Right atrium auricular region (tissue), 2 donors: ENCODE results near the gene AAK1. TPM values are rescaled to one million over a fixed set of nuclear protein-coding genes. Genes with fewer than 3 reads are reported as not detected.
A peak's percentile ranks its signal among the peaks of the same experiment; 100 is the strongest.

Experiments
- DNase-seq: peaks from one replicate; pipeline ENCODE4 v3.0.0-alpha.2; 2019; ENCODE audit warnings: low spot score
- H3K27ac ChIP-seq, 2 donors: fragments of 200-600 bp; sonication (generic); 1 replicate in 1 of 2; 2 replicates in 1 of 2; pipeline ENCODE4 v1.5.1; 2016 to 2019
- H3K27me3 ChIP-seq, 2 donors: fragments of 200-600 bp; sonication (generic); one replicate each; pipeline versions ENCODE4 v1.5.1 to v1.6.0; 2017 to 2019
- H3K36me3 ChIP-seq: fragments of 200-600 bp; sonication (generic); one replicate; pipeline ENCODE4 v1.5.1; 2016
- H3K4me1 ChIP-seq, 2 donors: fragments of 200-600 bp; sonication (generic); one replicate each; pipeline versions ENCODE4 v1.5.1 to v1.6.0; 2017 to 2019
- H3K4me3 ChIP-seq, 2 donors: fragments of 200-600 bp; sonication (generic); 1 replicate in 1 of 2; 2 replicates in 1 of 2; pipeline ENCODE4 v1.5.1; 2017 to 2019; ENCODE audit warnings: mild to moderate bottlenecking in 1 of 2, moderate library complexity in 1 of 2
- H3K9me3 ChIP-seq, 2 donors: fragments of 200-600 bp; sonication (generic); one replicate each; pipeline ENCODE4 v1.5.1; 2019
- total RNA-seq, 2 donors: library from RNA; depleted of rRNA; stranded (reverse); fragments of >200 nt; gene quantifications; one replicate each; pipeline ENCODE4 v1.1.0, GENCODE V29; 2016
- TF ChIP-seq, protein P1 (sequence below), 2 donors: fragments of 200-600 bp; sonication (generic); IDR thresholded peaks; one replicate each; pipeline ENCODE4 v1.5.1; 2019; ENCODE audit warnings: antibody characterized with exemption in 2 of 2

The AAK1 gene
- total RNA-seq, 2 donors from 2014 or later = 50.4 to 62.6 TPM

DNA sequence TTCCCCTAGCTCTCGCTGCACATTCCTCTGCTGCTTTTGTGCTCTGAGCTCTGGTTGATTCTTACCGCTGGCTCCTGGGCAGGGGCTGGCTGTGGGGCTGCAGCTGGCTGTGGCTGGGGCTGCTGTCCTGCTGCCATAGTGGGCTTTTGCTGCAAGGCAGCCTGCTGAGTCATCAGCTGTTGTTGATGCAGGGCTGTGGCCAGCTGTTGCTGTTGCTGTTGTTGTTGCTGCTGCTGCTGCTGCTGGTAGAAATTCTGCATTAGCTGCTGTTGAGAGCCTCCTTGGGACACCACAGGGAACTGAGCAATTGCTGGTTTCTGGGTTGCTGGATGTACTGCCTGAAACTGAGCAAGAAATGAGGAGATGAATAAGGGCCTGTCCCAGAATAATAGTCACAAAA lies 129.1 kb downstream of the AAK1 start:
- Histone ChIP-seq H3K36me3 (peaks cover 73% of the 10 kb centered on the region), H3K4me1 (peaks cover 0 to 22% of the 10 kb centered on the region in 2 donors), H3K9me3 (no peaks in the 10 kb centered on the region), H3K27ac (no peak overlapping the region), H3K27me3 (no peaks in the 10 kb centered on the region), H3K4me3 (no peak overlapping the region)
- DNase-seq = no peak
- TF ChIP-seq, protein P1, sequence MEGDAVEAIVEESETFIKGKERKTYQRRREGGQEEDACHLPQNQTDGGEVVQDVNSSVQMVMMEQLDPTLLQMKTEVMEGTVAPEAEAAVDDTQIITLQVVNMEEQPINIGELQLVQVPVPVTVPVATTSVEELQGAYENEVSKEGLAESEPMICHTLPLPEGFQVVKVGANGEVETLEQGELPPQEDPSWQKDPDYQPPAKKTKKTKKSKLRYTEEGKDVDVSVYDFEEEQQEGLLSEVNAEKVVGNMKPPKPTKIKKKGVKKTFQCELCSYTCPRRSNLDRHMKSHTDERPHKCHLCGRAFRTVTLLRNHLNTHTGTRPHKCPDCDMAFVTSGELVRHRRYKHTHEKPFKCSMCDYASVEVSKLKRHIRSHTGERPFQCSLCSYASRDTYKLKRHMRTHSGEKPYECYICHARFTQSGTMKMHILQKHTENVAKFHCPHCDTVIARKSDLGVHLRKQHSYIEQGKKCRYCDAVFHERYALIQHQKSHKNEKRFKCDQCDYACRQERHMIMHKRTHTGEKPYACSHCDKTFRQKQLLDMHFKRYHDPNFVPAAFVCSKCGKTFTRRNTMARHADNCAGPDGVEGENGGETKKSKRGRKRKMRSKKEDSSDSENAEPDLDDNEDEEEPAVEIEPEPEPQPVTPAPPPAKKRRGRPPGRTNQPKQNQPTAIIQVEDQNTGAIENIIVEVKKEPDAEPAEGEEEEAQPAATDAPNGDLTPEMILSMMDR (IDR thresholded peaks at IDR 0.05) = no peak

GRCh38 chr2:69512446-69512845 lies 131.1 kb downstream of the AAK1 start:
- Histone ChIP-seq H3K36me3 (peaks cover 69% of the 10 kb centered on the region), H3K9me3 (no peaks in the 10 kb centered on the region), H3K4me1 (peaks cover 0 to 22% of the 10 kb centered on the region in 2 donors), H3K4me3 (no peak overlapping the region), H3K27me3 (no peaks in the 10 kb centered on the region), H3K27ac (peak overlapping the region in 1 of 2 donors; percentile 28)
- no peak for DNase-seq
- TF ChIP-seq, protein P1 (IDR thresholded peaks at IDR 0.05) = no peak

DNA sequence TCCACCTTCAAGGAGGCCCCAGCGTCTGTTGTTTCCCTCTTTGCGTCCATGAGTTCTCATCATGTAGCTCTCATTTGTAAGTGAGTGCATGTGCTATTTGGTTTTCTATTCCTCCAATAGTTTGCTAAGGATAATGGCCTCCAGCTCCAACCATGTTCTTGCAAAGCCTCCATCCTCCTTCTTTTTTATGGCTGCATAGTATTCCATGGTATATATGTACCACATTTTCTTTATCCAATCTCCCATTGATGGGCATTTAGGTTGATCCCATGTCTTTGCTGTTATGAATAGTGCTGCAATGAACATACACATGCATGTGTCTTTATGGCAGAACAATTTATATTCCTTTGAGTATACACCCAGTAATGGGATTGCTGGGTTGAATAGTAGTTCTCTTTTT lies 133.3 kb downstream of the AAK1 start:
- DNase-seq = no peak
- Histone ChIP-seq H3K27me3 (no peaks in the 10 kb centered on the region), H3K36me3 (peaks cover 77% of the 10 kb centered on the region), H3K4me3 (no peak overlapping the region), H3K4me1 (peaks cover 0 to 22% of the 10 kb centered on the region in 2 donors), H3K27ac (no peak overlapping the region), H3K9me3 (no peaks in the 10 kb centered on the region)
- TF ChIP-seq, protein P1 (IDR thresholded peaks at IDR 0.05) = no peak

- no peak overlapping the region for H3K4me3 ChIP-seq
- peaks cover 80% of the 10 kb centered on the region for H3K36me3 ChIP-seq
- TF ChIP-seq, protein P1 (IDR thresholded peaks at IDR 0.05) = no peak
- peaks cover 0 to 20% of the 10 kb centered on the region in 2 donors for H3K4me1 ChIP-seq
- no peaks in the 10 kb centered on the region for H3K9me3 ChIP-seq
- no peak overlapping the region for H3K27ac ChIP-seq
- no peaks in the 10 kb centered on the region for H3K27me3 ChIP-seq
- DNase-seq = no peak
Observed at GRCh38 chr2:69509750-69510140, 133.8 kb downstream of the AAK1 start.

GRCh38 chr2:69509011-69509749 lies 134.4 kb downstream of the AAK1 start:
- no peak overlapping the region for H3K4me3 ChIP-seq
- peaks cover 0 to 14% of the 10 kb centered on the region in 2 donors for H3K4me1 ChIP-seq
- no peaks in the 10 kb centered on the region for H3K27me3 ChIP-seq
- DNase-seq = no peak
- H3K36me3 ChIP-seq = peaks cover 80% of the 10 kb centered on the region
- no peak overlapping the region for H3K27ac ChIP-seq
- TF ChIP-seq, protein P1 (IDR thresholded peaks at IDR 0.05) = no peak
- no peaks in the 10 kb centered on the region for H3K9me3 ChIP-seq

DNA sequence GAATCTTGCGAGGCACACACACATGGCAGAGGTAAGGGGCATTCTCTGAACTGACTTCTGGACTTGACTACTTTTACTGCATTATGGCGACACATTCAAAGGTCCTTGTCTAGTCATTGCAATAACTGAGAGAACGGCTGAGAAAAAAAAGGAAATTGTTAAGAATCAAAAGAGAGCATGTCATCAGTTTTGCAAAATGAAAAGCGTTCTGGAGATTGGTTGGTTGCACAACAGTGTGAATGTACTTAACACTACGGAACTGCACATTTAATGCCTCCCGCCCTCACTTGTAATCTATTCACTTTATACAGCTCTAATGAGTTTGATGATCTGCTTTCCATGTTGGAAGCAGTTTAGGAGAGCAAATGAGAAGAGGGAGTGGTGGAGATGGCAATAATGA lies 137.8 kb downstream of the AAK1 start:
- no peak overlapping the region for H3K27ac ChIP-seq
- TF ChIP-seq, protein P1 (IDR thresholded peaks at IDR 0.05) = no peak
- no peaks in the 10 kb centered on the region for H3K9me3 ChIP-seq
- DNase-seq = no peak
- H3K4me3 ChIP-seq = no peak overlapping the region
- H3K27me3 ChIP-seq = no peaks in the 10 kb centered on the region
- H3K4me1 ChIP-seq = no peaks in the 10 kb centered on the region
- H3K36me3 ChIP-seq = peaks cover 60% of the 10 kb centered on the region
